Measurements from ENCODE around the gene NCEH1.
"Not testable (repeated sequence)": the region's sequence is repeated elsewhere in the genome, so short reads cannot be mapped to it uniquely, and the experiment has no call there.

GRCh38 chr3:172702731-172703130 is 8.1 kb downstream of the NCEH1 start:
- not testable (repeated sequence) for TF ChIP-seq CTCF (IDR thresholded peaks at IDR 0.05; ENCODE audit: low read depth, low read length, poor library complexity, severe bottlenecking); EZH2phosphoT487 (IDR thresholded peaks at IDR 0.05; ENCODE audit: borderline replicate concordance, low read length)

All from DOHH2 (cell line).